Fibroblast of skin of left quadriceps (primary cell): ENCODE results near the gene DHRS7.

Experiments
- DNase-seq, 2 experiments: peaks; one replicate each; pipeline ENCODE4 v3.0.0-alpha.2; 2013; ENCODE audit warnings: low read depth in 2 of 2

Gene DHRS7, protein sequence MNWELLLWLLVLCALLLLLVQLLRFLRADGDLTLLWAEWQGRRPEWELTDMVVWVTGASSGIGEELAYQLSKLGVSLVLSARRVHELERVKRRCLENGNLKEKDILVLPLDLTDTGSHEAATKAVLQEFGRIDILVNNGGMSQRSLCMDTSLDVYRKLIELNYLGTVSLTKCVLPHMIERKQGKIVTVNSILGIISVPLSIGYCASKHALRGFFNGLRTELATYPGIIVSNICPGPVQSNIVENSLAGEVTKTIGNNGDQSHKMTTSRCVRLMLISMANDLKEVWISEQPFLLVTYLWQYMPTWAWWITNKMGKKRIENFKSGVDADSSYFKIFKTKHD

DNA sequence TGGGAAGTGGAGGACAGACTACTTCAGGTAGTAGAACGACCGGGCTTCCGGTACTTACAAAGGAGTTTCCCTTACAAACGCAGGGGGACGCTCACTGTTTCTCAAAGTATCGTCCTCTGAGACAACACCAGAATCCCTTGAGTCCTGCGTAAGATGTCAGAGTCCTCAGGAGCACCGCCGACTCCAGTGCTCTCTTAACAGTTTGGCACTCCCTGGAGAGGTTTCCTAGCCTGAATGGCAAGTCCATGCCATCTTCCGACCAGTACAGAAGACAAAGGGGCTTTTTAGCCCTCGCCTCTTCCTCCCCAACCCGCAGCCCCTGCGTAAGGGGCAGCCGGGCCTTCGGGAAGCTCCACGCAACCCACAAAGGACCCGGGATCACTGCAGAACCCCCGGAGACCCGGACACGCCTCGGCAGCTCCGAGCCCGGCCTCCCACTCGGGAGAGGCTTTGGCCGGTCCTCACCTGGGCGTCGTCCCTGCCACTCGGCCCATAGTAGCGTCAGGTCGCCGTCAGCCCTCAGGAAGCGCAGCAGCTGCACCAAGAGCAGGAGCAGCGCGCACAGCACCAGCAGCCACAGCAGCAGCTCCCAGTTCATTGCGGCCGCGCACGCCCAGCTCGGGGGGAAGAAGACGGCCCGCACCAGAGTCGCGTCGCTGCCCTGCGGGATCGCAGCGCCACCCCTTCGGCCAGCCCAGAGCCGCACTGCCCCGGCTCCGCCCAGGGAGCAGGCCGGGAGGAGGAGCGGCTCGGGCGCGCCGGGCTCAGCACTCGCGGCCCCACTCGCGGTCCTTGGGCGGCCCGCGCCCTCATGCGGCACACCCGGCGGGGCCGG lies at the start of gene DHRS7:
Gene DHRS7 (minus strand): TSS at position 687 of the 835 bp plus-strand sequence. CDS start 89 bp downstream, at position 598.
- DNase-seq: peak in 1 of 2 experiments; percentile 39

- no peak for DNase-seq
These were observed 49.4 kb upstream of the DHRS7 start for GRCh38 chr14:60214415-60215126.

DNA sequence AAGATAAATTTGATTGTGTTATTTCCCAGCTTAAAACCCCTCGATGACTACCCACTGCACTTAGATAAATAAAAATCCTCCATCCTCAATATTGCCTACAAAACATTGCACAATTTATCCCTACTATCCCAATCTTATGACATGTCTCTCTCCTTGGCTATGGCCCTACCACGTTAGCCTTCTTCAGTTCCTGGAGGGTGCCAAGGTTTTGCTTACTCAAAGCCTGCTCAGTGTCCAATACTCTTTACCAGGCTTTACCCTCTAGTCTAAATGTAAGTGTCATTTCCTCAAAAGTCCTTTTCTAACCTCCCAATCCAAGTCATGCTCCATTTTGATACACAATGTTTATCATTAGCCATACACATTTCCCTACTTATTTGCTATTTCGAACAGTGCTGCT lies 48.8 kb upstream of the DHRS7 start:
- DNase-seq: no peak

DNA sequence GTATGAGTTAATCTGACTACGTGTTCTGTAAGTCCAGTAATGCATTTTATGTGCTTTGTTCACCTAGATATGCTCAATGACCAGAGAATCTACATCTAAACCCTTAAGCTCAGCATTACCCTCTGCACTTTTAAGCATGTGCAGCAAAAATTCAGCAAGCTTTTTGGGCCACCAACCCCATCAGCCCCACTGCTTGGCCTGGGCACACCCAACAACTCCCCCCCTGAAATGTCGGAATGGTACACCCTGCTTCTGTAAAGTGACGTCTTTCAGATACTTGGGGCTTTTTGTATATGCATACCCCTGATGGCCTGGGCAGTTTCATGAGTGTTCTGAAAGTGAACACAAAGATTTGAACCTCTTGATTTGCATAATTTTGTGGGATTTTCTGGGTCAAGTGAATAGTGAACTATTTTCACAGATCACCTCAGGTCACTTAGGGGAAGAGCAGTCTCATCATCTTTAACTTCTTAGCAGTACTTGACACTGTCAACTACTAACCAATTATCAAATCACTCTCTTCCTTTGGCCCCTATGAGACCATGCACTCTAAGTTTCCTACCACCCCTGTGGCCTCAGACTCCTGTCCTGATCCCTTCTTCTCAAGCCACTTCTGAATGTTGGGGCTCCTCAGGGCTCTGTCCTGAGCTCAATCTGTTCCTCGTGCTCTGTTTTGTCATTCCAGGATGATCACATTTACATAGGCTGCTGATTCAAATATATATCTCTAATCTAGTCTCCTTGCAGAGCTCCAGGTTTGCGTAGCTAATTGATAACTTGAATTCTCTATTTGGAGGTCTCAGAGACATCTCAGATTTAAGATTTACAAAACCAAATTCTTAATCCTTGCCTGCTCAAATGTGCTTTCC lies 47.5 kb upstream of the DHRS7 start:
- no peak for DNase-seq

GRCh38 chr14:60211153-60211552 lies 46.0 kb upstream of the DHRS7 start:
- DNase-seq: no peak

- DNase-seq: no peak
These were observed 45.5 kb upstream of the DHRS7 start for GRCh38 chr14:60210703-60211102.

DNA sequence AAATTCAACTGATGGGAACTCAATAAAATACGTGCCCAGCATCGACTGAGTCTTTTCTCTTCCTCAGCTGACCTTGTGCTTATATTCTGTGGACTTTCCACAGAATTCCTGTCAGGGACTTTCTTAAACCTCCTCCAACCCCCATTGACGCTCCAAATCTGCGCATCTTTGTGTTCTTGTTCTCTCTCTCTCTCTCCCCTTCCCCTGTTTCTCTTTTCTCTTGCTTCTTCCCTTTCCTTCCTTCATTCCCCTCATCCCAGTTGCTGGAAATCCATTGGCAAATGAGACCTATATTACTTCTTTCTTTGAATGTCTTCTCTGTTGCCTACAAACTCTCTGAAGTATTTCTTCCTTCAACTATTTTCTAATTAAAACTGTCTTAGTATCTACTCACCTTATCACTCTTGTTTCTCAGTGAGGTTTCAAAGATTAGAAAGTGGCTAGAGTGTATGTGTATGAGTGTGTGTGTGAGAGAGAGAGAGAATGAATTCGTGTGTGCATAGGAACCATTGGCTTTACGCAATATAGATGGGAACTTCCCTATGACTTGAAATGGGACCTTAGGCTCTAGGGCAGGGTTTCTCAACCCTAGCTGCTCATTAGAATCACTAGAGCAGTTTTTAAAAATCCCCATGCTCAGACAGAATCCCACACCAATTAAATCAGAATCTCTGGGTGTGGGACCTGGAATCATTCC lies 41.8 kb upstream of the DHRS7 start:
- no peak for DNase-seq

DNA sequence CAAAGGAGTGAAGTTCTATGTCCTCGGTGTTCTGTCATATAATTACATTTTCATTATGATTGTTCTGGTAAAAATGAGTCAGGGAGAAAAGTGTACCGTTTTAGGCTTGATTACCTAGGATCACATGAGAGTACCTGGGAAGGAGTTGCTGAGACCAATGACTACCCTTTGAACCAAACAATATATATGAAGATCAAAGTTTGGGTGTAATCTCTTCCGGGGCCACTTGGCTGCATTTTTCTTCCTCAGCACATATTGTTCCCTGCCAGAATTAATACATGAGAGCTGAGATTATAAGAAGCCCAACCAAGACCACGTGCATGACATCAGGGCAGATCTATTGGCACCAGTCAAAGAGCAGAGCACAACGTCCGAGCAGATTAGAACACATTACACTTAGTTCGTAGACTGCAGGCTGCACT lies 41.1 kb upstream of the DHRS7 start:
- DNase-seq: no peak

- no peak for DNase-seq
These were observed 39.9 kb upstream of the DHRS7 start for GRCh38 chr14:60204843-60205774.

GRCh38 chr14:60204104-60204842 lies 39.1 kb upstream of the DHRS7 start:
- no peak for DNase-seq

DNA sequence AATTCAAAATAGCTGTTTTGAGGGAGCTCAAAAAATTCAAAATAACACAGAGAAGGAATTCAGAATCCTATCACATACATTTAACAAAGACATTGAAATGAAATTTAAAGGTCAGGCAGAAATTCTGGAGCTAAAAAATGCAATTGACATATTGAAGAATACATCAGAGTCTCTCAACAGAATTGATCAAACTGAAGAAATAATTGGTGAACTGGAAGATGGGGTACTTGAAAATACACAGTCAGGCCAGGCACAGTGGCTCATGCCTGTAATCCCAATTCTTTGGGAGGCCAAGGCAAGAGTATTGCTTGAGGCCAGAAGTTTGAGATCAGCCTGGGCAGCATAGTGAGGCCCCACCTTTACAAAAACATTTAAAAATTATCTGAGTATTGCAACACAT lies 34.1 kb upstream of the DHRS7 start:
- DNase-seq: no peak

GRCh38 chr14:60197629-60198303 lies 32.6 kb upstream of the DHRS7 start:
- DNase-seq: no peak

DNA sequence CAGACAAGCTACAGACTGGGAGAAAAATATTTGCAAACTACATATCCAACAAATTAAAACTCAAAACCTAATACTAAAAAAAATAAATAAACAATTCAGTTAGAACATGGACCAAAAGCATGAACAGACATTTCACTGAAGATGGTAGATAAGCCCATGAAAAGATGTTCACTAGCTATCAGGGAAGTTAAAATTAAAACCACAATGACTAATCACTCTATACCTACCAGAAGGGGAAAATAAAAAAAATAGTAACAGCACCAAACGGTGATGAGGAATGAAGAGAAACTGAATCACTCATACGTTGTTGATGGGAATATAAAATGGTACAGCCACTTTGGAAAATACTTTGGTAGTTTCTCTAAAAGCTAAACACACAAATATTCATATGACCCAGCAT lies 31.1 kb upstream of the DHRS7 start:
- DNase-seq: no peak

DNA sequence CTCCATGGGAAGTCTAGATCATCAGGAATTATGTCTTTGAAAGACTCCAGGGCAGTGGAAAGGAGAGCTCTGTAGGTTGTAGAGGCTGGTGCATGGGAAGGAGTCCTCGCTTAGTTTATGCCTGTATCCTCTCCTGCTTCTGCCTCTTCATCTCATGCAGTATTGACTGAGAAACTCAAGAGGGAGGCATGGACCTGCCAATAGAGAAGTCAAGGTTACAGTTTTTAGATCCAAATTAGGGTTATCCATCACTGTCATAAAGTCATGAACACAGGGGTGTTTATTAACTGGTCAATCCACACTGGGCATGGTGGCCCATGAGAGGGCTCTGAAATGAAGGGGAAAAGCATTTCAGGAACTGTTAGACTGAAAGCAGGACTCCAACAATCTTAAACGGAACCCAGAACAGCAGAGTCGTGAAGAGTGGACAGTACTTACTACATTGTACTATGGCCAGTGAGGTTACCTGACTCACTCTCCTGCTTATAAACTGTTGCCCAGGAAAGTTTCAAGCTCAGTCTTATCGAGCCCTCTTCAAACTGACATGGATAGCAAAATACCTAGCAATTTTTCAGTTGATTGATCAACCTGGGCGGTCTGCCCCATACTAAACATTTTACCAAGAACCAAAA lies 30.1 kb upstream of the DHRS7 start:
- no peak for DNase-seq

DNA sequence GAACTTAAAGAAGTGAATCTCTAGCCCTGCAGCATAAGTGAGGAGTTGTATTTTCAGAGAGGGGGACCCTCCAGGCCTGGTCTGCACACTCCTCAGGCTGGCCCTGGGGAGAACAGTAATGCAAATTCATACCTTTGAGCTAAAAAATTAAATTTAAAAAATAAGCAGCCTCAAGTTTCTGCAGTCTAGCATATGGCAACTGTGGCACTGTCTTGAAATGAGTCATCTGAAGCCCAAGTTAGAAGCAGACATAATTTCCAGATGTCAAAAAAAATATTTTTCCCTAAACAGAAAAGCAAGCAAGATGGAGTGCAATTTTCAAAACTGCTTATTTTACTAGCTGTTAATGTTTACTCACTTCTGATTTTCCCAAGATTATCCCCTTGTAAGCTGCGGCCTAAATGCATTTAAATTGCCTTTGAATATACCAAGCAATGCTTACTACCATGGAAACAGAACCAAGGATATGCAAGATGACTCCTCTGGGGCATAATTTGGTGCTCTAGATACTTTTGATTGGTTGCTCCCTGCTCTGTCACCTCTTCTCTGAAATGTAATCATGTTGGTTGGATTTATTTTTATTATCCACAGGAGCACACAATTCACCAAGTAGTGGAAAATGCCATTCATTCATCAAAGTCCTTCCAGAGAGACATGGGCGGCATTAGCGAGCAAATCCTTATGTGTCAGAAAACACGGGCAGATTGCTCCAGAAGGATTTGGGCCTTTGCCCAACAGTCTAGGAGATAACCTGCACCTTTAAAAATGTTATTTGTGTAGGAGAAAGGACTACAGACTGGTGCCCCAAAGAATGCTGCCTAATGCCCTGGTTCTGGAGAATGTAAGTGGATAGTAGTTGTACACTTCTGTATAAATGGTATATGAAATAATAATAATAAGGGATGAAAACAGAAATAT lies 25.0 kb upstream of the DHRS7 start:
- DNase-seq: no peak

DNA sequence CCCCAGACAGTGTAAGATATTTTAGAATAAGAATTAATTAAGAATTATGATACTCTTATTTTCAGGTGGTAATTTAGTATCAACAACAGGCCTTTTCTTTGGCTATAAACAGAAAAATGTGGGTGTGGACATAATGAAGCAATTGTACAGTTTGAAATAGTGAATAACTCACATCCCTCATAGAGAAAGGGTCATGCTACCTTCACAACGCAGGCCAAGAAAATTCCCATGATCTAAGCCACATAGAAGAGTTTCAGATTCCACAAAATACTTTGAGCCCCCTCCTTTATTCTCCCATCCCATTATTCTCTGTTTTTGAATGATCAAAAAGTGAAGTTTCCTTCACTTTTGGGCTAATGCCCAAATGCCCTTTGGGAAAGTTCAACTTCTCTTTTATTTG lies 23.5 kb upstream of the DHRS7 start:
- no peak for DNase-seq

- no peak for DNase-seq
These were observed 22.9 kb upstream of the DHRS7 start for GRCh38 chr14:60188115-60188514.
